H1 (cell line): ENCODE measurements around the gene ABLIM1. TPM values are rescaled to one million over a fixed set of nuclear protein-coding genes. Genes with fewer than 3 reads are reported as not detected.

ENCODE experiments used
- ASH2L ChIP-seq: fragments of 200-600, 300-600 bp; sonication (generic); IDR thresholded peaks from one replicate; pipeline ENCODE4 v1.7.1; 2017; ENCODE audit warnings: low read length
- ATF2 ChIP-seq: IDR thresholded peaks from 2 replicates; pipeline ENCODE4 v1.6.1; 2012; ENCODE audit warnings: low read length, inconsistent platforms
- polyA plus RNA-seq, 7 experiments: library from polyadenylated mRNA; depleted of rRNA in 3 of 7; stranded (reverse) in 5 of 7; unstranded in 2 of 7; fragments of >200 nt in 5 of 7; fragments of 200-250 nt in 2 of 7; gene quantifications; 1 replicate in 5 of 7; 2 replicates in 1 of 7; 4 replicates in 1 of 7; pipeline versions ENCODE4 v1.2.1 to v1.2.3, GENCODE V29; 2011 to 2013; ENCODE audit warnings: missing spikeins in 2 of 7, mixed read lengths in 2 of 7
- total RNA-seq: library from RNA; stranded (reverse); fragmentation: NEBNext Ultra II Directional; extraction: Animal tissue kit (Norgen Biotek cat#: 25700); gene quantifications from 2 replicates; pipeline ENCODE4 v1.2.1, GENCODE V29; 2021

Gene ABLIM1
- total and polyA plus RNA-seq, 2 of the 8 experiments (the other 6 are each of a cell fraction or from before 2014, with no cell fraction given), result 51.2 to 51.7 TPM

- no peak for TF ChIP-seq ATF2
- TF ChIP-seq ASH2L, result no peak
Measured at GRCh38 chr10:114470956-114471905, 186.8 kb downstream of the ABLIM1 start (continued).
